GM19438 (cell line): ENCODE data around the gene ICAM2.
A peak's percentile ranks its signal among the peaks of the same experiment; 100 is the strongest.
"Not testable (repeated sequence)": the region's sequence is repeated elsewhere in the genome, so short reads cannot be mapped to it uniquely, and the experiment has no call there.

Experiments
- ATAC-seq: cut with Tn5 transposase; IDR thresholded peaks from one replicate; pipeline ENCODE4 v1.9.1; 2021; ENCODE audit warnings: low read depth; ENCODE audit not compliant: unreplicated experiment

ICAM2 gene

DNA sequence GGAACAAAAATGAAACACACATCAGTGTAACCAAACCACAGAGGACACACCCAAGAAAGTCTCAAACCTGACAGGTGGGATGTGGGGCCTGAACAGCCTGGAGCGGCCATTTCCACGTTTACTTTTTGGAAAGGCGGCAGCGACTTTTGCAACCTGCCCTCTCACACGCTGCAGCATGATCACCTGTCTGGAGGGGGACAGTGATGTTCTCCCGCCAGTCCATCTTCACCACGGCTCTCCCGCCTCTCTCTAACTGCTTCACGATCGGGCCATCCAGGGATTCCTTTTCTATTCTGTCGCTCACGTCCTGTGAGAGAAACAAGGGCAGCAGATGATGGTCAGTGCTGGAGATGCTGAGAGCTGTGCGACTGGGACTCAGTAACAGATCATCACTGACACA, 24.7 kb upstream of the ICAM2 start:
- no peak for ATAC-seq

- ATAC-seq = no peak
Observed at GRCh38 chr17:64042700-64043485, 22.5 kb upstream of the ICAM2 start.

- no peak for ATAC-seq
Observed at GRCh38 chr17:64041912-64042311, 21.5 kb upstream of the ICAM2 start.

- ATAC-seq = no peak
Observed at GRCh38 chr17:64040206-64040605, 19.8 kb upstream of the ICAM2 start.

- no peak for ATAC-seq
Observed at GRCh38 chr17:64039106-64039400, 18.6 kb upstream of the ICAM2 start.

GRCh38 chr17:64038331-64039105, 18.1 kb upstream of the ICAM2 start:
- no peak for ATAC-seq

- no peak for ATAC-seq
Observed at GRCh38 chr17:64037802-64038201, 17.4 kb upstream of the ICAM2 start.

- no peak for ATAC-seq
Observed at GRCh38 chr17:64037180-64037579, 16.7 kb upstream of the ICAM2 start.

GRCh38 chr17:64036198-64036922, 15.9 kb upstream of the ICAM2 start:
- no peak for ATAC-seq

GRCh38 chr17:64032081-64032480, 11.6 kb upstream of the ICAM2 start:
- no peak for ATAC-seq

DNA sequence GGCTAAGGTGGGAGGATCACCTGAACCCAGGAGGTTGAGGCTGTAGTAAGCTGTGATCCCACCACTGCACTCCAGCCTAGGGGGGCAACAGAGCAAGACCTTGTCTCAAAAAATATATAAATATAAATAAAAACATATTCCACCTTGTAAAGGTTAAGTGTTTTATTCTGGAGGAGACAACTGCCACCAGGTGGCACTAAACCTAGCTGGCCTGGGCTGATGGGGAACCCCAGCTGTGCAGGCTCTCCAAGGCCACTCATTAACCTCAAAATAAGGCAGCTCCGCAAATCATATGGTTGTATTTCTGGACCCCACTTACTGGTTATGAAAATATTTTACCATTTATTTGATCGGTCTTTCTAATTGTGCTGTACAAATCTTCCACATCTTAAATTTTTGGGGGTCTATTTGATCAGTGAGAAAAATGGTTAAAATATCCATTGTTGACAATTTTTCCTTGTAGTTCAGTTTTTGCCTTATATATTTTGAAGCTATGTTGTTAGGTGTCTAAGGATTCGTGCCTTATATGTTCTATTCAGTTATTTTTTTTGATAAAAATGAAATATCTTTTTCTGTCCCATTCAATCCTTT, 8.5 kb upstream of the ICAM2 start:
- no peak for ATAC-seq

DNA sequence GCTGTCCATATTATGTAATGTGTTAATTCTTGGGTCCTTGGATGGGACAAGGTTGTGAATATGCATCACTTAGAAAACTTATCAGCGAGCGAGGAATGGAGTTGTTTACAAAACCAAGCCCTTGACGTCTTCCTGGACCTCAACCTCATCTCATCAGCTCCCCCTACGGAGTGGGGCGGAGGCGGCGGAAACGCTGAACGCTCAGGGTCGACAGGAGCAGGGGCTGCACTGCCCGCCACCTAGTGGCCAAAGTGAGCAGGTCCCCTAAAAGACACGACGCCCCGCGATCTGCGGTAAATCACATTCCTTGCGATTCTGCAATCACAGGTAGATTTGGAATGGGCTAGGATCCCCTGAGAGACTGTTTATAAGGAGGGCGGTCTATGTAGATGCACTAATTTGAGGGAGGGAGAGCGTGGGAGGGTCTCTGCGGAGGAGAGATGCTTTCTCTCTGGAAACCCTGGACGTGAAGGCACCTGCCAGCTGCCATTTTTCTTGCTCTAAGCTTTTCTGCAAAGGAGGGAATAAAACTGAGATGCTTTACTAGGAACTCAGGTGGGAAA, 5.4 kb upstream of the ICAM2 start:
- peak; percentile 64 for ATAC-seq

- no peak for ATAC-seq
Observed at GRCh38 chr17:64024781-64025731, 4.6 kb upstream of the ICAM2 start.

GRCh38 chr17:64024215-64024654, 3.8 kb upstream of the ICAM2 start:
- no peak for ATAC-seq

DNA sequence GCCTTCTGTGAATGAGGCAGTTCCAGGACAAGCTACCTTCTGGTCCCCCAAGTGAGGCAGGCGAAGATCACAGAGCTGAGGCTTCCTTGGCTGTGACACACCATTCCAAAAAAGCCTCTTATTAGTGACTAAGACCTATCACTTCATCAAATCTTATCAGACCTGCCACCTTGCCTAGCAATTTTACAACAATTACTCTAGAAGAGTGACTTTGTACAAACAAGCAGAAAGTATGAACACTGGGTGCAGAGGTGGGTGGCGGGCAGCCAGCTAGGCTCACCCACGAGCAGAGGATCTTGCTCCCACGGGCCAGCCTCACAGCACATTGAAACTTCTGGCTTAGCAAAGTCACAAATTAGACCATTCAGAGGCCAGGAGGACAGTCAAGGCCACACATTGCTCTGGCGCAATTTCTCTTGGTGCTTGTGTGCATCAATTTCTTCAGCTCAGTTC, 2.2 kb upstream of the ICAM2 start:
- ATAC-seq = no peak

- ATAC-seq = not testable (repeated sequence)
Observed at GRCh38 chr17:64019551-64019961, 877 bp downstream of the ICAM2 start.

- no peak for ATAC-seq
Observed at GRCh38 chr17:64017381-64017980, 3.0 kb downstream of the ICAM2 start.

DNA sequence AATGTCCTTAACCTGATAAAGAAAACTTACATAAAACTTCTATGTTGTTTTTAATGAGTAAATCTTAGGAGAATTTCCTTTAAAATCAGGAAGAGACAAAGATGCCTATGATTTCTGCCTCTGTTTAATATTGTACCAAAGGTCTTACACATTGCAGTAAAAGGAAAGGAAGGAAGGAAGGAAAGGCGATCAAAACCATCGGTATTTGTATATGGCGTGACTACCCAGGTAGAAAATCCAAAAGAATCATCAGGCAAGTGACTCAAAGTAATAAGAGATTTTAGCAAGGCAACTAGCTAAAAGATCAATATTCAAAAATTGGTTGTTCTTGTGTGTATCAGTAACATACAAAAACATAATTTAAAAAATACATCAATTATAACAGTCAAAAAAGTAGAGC, 3.5 kb downstream of the ICAM2 start:
- no peak for ATAC-seq

GRCh38 chr17:64016231-64016784, 4.1 kb downstream of the ICAM2 start:
- no peak for ATAC-seq
